Esophagus mucosa (tissue), 1 donor: ENCODE measurements around the gene IRAK2. TPM values are rescaled to one million over a fixed set of nuclear protein-coding genes. Genes with fewer than 3 reads are reported as not detected.
A peak's percentile ranks its signal among the peaks of the same experiment; 100 is the strongest.

Experiments used
- ATAC-seq: fragments of 200-7000 bp; cut with Tn5 transposase; one replicate; pipeline ENCODE4 v1.9.1; 2020
- total RNA-seq: library from RNA; stranded (reverse); gene quantifications from one replicate; pipeline ENCODE4 v1.2.4, GENCODE V29; 2023
- donor health status: DM: yes; HTN: yes; CAD: no.

IRAK2 gene
- total RNA-seq, 1 donor from 2014 or later, result 6.0 TPM

GRCh38 chr3:10189557-10190354 lies 25.0 kb downstream of the IRAK2 start:
- peak; percentile 63 for ATAC-seq

- ATAC-seq, result peak; percentile 32
These were observed 28.4 kb downstream of the IRAK2 start for GRCh38 chr3:10192953-10193691.

DNA sequence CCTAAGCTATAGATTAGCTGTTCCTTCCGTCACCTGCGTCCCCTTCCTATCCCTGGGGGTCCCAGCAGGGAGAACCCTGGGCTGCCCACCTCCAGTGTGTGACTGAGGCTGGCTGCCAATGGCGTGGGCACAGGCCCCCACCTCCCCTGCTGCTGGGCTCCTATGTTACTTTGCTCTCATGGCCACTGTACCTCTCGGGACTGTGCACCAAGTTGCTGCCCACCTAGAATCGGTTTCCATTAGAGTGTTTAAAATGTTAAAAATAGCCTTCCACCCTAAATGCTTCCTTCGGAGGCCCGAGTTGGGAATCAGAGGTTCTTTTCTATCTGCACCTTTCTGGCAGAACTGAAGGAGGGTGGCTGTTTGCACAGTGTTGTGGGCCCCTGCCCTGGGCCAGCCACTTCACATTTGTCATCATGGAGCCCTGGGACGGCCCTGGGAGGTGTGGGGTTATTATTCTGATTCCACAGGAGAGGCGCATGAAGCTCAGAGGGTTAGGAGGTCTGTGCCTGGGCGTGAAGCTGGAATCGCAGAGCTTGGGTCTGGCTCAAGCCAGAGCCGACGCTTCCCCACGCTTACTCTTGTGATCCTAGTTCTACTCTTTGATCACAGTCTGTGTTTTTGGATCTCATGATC lies 29.1 kb downstream of the IRAK2 start:
- ATAC-seq, result no peak

- ATAC-seq, result peak; percentile 43
These were observed 29.8 kb downstream of the IRAK2 start for GRCh38 chr3:10194328-10195071.

- no peak for ATAC-seq
These were observed 30.8 kb downstream of the IRAK2 start for GRCh38 chr3:10195366-10196089.

DNA sequence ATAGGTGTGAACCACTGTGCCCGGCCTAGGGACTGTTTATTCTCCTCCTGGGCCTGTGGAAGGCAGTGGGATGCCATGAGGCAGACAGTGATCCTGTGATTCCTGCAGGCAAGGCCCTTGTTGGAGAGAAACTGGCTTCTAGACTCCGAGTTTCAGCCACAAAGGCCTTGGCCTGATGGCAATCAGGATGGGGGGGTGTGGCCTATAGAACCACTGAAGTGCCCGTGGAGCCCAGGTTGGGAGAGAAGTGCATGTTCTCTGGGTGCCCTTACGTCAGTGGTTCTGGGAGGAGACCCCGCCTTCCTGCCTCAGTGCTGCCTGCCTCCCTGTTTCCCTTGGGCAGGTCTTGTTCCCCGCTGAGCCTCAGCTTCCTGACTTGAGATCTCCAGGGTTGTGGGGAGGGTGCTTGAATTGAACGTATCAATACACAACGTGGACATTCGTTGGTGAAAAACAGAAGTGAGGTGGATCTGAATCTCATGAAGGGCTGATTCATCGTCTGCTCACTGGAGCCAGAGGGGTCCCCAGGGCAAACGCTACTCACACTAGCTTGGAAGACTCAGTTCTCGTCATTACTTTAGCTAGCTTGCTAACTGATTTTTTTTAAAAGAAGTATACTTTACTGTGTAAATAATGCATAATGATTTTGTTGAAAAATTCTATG lies 31.8 kb downstream of the IRAK2 start:
- no peak for ATAC-seq

DNA sequence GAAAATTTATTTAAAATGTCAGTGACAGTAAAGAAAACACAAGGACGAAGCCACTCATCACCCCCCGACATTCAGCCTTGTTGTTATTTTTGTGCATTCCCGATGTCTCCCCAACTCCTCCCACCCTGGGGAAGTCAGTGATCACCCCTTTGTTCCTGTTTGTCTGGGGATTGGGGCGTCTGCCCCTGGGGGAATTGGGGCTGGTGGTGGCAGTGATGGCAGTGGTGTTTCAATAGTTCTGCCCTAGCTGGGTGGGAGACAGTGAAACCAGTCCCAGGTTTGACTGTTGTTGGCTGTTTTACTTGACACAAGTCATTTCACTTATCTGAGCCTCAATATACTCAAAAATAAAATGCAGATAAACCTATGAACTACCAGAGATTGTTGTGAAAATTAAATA lies 33.5 kb downstream of the IRAK2 start:
- ATAC-seq, result no peak

DNA sequence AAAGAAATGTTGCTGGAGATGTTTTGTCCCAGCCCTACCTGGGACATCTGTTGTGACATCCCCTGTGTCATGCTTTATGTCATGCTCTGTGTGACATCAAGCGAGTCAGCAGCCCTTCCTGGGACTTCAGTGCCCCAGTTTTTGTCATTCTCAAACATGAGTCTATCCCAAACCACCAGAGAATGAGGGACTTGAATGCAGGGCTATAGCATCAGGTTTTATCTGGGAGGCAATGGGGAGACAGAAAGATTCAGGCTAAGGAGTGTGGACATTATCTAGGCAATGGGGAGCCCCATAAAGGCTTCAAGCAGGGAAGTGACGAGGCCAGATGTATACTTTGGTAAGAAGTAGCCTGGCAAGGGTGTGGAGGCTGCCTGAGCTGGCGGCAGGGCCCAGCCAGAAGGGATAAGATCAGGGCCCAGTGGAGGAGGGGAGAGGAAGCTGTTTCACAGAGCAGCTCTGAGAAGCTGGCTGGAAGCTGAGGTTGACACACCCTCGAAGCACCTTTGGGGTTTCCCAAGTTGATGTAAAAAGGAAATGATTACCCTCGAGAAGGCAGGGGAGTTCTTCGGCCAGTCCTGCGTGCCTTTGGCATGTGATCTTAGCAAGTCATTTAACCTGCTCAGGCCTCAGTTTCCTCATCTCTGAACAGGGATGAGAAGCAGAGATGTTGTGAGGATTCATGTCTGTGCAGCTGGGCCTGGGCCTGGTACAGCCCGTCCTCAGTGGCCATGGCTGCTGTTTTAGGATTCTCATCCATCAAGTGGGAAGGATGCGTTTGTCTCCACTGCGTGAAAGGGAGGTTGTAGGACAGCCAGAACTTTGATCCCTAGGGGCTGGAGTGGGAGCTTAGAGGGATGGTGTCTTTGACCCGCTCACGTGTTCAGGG lies 34.3 kb downstream of the IRAK2 start:
- peak; percentile 91 for ATAC-seq

GRCh38 chr3:10204921-10205320 lies 40.2 kb downstream of the IRAK2 start:
- no peak for ATAC-seq

GRCh38 chr3:10205451-10206165 lies 40.9 kb downstream of the IRAK2 start:
- peak; percentile 88 for ATAC-seq

DNA sequence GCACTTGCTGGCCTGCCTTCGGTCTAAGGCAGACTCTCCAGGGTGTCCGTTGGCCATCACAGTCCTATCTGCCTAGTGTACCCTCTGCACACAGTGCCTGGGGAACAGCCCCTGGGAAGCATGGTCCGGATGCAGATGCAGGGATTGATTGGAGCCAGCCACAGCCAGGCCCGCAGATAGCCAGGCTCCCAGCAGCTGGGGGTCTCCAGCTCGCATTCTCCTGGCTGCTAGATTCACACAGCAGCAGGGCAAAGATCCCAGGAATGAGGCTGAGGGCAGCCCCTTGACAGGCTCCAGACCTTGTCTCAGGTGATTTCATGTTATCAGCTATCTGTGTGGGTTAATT lies 41.4 kb downstream of the IRAK2 start:
- peak; percentile 8 for ATAC-seq

DNA sequence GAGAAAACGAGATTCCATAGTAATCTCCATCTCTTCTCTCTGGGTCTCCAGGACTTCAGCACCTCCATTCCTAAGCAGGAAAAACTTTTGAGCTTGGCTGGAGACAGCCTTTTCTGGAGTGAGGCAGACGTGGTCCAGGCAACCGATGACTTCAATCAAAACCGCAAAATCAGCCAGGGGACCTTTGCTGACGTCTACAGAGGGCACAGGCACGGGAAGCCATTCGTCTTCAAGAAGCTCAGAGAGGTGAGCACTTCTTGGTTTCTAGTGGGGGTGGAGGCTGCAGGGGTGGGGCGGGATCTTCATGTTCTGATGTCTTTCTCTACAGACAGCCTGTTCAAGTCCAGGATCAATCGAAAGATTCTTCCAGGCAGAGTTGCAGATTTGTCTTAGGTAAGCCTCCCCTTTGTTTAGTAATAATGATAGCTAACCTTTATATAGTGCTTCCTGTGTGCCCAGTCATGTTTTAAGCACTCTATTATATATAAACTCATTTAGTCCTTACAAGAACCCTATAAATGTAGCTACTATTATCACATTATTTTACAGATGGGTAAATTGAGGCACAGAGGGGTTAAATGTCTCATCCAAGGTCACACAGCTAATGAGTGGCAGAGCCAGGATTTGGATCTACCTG lies 48.6 kb downstream of the IRAK2 start:
- ATAC-seq, result no peak

- no peak for ATAC-seq
These were observed 51.1 kb downstream of the IRAK2 start for GRCh38 chr3:10215578-10216368.

DNA sequence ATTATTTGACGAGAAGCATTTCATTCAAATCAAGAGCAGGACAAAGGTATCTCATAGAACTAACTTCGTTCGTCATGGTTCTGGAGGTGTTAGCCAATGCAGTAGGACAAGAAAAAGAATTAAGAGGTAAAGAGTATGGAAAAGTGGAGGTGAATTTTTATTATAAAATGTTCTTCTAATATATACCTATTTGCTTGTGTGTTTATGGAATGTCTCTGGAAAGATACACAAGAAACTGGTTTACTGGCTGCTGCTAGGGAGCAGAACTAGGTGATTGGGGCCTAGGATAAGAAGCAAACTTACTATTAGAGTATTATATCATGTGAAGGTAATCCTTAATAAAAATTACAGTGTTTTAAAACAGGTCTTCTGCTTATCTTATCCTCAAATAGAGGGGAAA lies 52.6 kb downstream of the IRAK2 start:
- no peak for ATAC-seq

- ATAC-seq, result no peak
These were observed 55.0 kb downstream of the IRAK2 start for GRCh38 chr3:10219737-10220136.

DNA sequence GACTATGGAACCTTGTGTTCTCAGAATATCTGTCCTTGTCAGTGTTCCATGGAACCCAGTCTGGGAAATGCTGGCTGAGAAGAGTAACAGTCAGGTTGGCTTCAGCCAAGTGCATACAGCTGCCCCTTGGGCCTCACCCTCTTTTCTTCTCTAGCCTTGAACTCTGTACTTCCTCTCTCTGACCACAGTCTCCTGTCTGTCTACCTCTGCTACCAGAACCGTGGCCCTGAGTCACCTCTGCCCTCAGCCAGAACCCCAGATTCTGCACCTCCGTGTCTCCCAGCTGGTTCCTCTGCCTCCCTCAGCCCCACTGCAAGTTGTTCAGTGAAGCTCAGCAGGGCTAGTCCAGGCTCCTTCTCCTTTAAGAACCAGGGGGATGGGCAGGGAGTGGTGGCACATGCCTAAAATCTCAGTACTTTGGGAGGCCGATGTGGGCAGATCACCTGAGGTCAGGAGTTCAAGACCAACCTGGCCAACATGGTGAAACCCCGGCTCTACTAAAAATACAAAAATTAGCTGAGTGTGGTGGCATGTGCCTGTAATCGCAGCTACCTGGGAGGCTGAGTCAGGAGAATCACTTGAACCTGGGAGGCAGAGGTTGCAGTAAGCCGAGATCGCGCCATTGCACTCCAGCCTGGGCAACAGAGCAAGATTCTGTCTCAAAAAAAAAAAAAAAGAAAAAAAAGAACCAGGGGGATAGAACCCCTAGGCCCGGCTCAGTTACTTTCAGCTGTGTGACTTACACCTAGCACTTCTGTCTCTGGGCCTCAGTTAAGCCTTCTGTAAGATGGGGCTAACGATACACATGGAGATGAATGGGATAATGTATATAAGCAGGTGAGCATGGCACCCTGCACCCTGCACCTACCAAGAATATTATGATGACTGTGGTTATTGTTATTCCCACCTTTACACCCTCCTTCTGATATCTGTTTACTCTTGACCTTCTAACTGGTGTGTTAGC lies 59.2 kb downstream of the IRAK2 start:
- peak; percentile 57 for ATAC-seq
